DND-41 (cell line): ENCODE data around the gene ERG.

Experiments
- EZH2 ChIP-seq: IDR thresholded peaks from 3 replicates; pipeline ENCODE4 v1.6.1; 2012; ENCODE audit warnings: borderline replicate concordance, low read depth, mild to moderate bottlenecking, moderate library complexity, low read length, inconsistent platforms; ENCODE audit not compliant: severe bottlenecking
- TF ChIP-seq, protein P1 (sequence below): IDR thresholded peaks from 2 replicates; pipeline ENCODE4 v1.5.1; 2012; ENCODE audit warnings: borderline replicate concordance, low read length, moderate library complexity, mild to moderate bottlenecking; ENCODE audit not compliant: poor library complexity, severe bottlenecking; ENCODE audit errors: extremely low read depth

DNA sequence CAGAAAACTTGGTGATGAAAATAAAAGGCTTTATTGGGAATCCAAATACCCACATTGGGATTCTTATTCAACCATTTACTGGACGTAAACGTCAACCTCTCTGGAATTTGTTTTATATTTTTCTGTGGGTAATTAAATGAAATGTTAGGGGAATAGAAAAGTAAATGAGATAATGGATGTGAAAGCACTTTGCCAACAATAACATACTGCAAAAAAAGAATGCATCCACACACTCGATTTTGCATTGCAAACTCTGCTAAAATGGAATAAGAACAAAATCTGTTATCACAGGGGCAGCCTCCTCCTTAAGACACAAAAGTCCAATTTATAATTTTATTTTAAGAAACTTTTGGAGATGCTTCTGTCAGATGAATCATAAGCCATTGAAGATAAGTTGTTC lies 88.4 kb downstream of the ERG start:
- TF ChIP-seq, protein P1, sequence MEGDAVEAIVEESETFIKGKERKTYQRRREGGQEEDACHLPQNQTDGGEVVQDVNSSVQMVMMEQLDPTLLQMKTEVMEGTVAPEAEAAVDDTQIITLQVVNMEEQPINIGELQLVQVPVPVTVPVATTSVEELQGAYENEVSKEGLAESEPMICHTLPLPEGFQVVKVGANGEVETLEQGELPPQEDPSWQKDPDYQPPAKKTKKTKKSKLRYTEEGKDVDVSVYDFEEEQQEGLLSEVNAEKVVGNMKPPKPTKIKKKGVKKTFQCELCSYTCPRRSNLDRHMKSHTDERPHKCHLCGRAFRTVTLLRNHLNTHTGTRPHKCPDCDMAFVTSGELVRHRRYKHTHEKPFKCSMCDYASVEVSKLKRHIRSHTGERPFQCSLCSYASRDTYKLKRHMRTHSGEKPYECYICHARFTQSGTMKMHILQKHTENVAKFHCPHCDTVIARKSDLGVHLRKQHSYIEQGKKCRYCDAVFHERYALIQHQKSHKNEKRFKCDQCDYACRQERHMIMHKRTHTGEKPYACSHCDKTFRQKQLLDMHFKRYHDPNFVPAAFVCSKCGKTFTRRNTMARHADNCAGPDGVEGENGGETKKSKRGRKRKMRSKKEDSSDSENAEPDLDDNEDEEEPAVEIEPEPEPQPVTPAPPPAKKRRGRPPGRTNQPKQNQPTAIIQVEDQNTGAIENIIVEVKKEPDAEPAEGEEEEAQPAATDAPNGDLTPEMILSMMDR: no peak
- no peak for TF ChIP-seq EZH2
